ENCODE results near the gene MSGN1.

DNA sequence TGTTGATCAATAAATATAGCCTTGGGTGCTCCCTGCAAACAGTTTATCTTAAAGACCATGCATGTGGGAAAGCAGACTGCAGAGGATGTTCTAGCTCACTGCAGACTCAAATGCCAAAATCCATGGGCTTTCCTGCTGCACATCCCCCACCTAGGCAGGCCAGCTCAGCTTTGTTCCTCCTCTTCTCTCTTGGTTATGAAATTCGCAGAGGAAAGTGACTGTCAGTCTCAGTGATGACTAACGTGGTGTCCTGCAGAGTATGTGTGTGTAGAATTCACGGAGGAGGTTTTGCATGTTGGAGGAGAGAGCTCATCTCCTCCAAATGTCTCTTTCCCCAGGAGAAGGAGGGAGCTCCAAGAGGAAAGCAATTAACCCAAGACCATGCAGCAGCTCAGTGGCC lies 40.8 kb downstream of the MSGN1 start:
- TF ChIP-seq, protein P1, sequence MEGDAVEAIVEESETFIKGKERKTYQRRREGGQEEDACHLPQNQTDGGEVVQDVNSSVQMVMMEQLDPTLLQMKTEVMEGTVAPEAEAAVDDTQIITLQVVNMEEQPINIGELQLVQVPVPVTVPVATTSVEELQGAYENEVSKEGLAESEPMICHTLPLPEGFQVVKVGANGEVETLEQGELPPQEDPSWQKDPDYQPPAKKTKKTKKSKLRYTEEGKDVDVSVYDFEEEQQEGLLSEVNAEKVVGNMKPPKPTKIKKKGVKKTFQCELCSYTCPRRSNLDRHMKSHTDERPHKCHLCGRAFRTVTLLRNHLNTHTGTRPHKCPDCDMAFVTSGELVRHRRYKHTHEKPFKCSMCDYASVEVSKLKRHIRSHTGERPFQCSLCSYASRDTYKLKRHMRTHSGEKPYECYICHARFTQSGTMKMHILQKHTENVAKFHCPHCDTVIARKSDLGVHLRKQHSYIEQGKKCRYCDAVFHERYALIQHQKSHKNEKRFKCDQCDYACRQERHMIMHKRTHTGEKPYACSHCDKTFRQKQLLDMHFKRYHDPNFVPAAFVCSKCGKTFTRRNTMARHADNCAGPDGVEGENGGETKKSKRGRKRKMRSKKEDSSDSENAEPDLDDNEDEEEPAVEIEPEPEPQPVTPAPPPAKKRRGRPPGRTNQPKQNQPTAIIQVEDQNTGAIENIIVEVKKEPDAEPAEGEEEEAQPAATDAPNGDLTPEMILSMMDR (IDR thresholded peaks at IDR 0.05; ENCODE audit: insufficient read depth, low read depth, low read length) = no peak
- no peak for TF ChIP-seq EZH2 (IDR thresholded peaks at IDR 0.05; ENCODE audit: insufficient read depth, low read length)

Data from astrocyte (in vitro differentiated cells and primary cell).